Activated B cell treated with CpG ODN at 0.5 μM for 24 hours (primary cell): ENCODE measurements around the gene PDE3B. TPM values are rescaled to one million over a fixed set of nuclear protein-coding genes. Genes with fewer than 3 reads are reported as not detected.
"Not testable (repeated sequence)": the region's sequence is repeated elsewhere in the genome, so short reads cannot be mapped to it uniquely, and the experiment has no call there.

Experiments
- ATAC-seq: fragments of 200-7000 bp; cut with Tn5 transposase; one replicate; pipeline ENCODE4 v1.10.0; 2021; ENCODE audit warnings: low read depth, mild to moderate bottlenecking, moderate library complexity
- CTCF ChIA-PET: fragments of 350-600 bp; sonication (Branson Sonifier 250); formaldehyde crosslinking; loops from one replicate; lab custom pipeline; 2021; ENCODE audit warnings: antibody characterized with exemption; lab: Charles Lee
- POLR2A ChIA-PET: fragments of 350-600 bp; sonication (Branson Sonifier 250); formaldehyde crosslinking; loops from one replicate; lab custom pipeline; 2021; ENCODE audit warnings: antibody characterized with exemption; lab: Charles Lee
- DNase-seq: peaks from one replicate; pipeline ENCODE4 v3.0.0; 2022
- H3K27ac Mint-ChIP-seq: one replicate; pipeline ENCODE4 v1.8.0; 2020; ENCODE audit warnings: mixed read lengths
- H3K27me3 Mint-ChIP-seq: one replicate; pipeline ENCODE4 v1.8.0; 2021; ENCODE audit warnings: mixed read lengths
- H3K36me3 Mint-ChIP-seq: one replicate; pipeline ENCODE4 v1.8.0; 2021; ENCODE audit warnings: low read depth, mixed read lengths
- H3K4me1 Mint-ChIP-seq: one replicate; pipeline ENCODE4 v1.8.0; 2021; ENCODE audit warnings: mixed read lengths
- H3K4me3 Mint-ChIP-seq: one replicate; pipeline ENCODE4 v1.8.0; 2020; ENCODE audit warnings: mild to moderate bottlenecking, mixed read lengths
- H3K9me3 Mint-ChIP-seq: one replicate; pipeline ENCODE4 v1.8.0; 2020; ENCODE audit warnings: mixed read lengths
- intact Hi-C: fragments of 100-400 bp; cut with micrococcal nuclease; formaldehyde crosslinking; loops from one replicate; pipeline ENCODE4 v1.15.1; 2024
- total RNA-seq: library from RNA; stranded (reverse); gene quantifications from 2 replicates; pipeline ENCODE4 v1.2.3, GENCODE V29; 2022
- TF ChIP-seq, protein P1 (sequence below): fragments of 200-600 bp; IDR thresholded peaks from one replicate; pipeline ENCODE4 v1.8.0; 2022; ENCODE audit warnings: antibody characterized with exemption, mild to moderate bottlenecking

Gene PDE3B
- total RNA-seq, 1 donor from 2014 or later = 13.4 TPM

DNA sequence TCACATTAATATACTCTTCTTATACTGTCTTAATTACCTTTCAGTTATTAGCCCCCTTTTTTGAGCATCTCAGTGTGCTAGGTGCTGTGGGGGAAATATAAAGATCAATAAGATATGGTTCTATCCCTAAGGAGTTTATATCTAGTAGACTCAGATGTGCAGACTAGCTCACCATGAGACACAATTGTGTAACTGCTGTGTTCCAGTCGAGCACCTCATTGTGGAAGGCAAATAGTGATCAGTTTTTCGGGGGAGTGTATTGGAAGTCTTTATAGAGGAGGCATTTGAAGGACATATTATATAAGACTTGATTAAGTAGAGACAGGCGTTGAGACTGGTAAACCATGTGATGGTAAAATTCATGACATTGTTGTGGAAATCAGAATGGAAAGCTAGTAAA lies 11.8 kb downstream of the PDE3B start:
- no peaks in the 10 kb centered on the region for H3K4me1 Mint-ChIP-seq
- H3K27ac Mint-ChIP-seq = no peak overlapping the region
- H3K9me3 Mint-ChIP-seq = no peaks in the 10 kb centered on the region
- ChIA-PET CTCF (no interaction called here), POLR2A (no interaction called here)
- no peak overlapping the region for H3K4me3 Mint-ChIP-seq
- H3K27me3 Mint-ChIP-seq = peaks cover 24% of the 10 kb centered on the region
- no peaks in the 10 kb centered on the region for H3K36me3 Mint-ChIP-seq
- TF ChIP-seq, protein P1, sequence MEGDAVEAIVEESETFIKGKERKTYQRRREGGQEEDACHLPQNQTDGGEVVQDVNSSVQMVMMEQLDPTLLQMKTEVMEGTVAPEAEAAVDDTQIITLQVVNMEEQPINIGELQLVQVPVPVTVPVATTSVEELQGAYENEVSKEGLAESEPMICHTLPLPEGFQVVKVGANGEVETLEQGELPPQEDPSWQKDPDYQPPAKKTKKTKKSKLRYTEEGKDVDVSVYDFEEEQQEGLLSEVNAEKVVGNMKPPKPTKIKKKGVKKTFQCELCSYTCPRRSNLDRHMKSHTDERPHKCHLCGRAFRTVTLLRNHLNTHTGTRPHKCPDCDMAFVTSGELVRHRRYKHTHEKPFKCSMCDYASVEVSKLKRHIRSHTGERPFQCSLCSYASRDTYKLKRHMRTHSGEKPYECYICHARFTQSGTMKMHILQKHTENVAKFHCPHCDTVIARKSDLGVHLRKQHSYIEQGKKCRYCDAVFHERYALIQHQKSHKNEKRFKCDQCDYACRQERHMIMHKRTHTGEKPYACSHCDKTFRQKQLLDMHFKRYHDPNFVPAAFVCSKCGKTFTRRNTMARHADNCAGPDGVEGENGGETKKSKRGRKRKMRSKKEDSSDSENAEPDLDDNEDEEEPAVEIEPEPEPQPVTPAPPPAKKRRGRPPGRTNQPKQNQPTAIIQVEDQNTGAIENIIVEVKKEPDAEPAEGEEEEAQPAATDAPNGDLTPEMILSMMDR = no peak
- ATAC-seq = no peak
- no peak for DNase-seq
- intact Hi-C loops = no loop called here

DNA sequence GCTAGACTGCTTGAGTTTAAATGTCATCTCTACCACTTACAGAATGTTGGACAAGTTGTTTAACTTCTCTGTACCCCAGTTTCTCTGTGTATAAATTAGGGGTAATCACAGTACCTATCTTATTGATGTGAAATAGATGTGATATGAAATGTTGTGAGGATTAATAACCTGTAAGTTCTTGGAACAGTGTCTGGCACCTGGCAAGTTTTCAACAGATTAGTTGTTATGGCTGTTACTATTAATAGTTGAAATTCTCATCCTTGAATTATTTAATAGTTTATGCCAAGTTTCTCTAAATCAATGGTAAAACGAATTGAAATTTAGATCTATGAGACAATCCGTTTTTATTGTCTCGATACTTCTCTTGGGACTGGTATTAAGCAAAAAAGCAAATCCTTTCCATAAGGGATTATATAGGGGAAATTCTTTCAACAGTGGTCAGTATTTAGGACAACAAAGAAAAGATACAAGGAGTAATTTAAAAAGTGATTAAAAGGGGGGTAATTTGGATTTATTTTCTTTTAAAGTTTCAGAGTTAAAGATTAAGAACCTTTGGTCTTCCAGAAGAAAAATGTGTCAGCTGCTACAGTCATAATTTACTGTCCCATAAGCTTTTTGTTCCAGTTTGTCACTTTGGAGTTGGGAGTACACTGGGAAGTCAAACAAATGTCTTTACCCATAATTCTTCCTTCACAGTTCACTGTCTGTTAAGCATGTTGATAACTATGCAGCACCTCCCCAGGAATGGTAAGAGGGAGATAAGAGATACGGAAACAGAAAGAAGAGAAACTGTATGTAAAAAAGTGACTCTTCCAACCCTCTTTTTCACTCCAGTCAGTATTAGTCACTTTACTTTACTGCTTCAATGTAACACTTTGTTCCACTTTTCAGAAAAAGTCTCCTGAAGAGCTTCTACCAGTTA lies 13.2 kb downstream of the PDE3B start:
- Mint-ChIP-seq H3K4me1 (no peaks in the 10 kb centered on the region), H3K4me3 (no peak overlapping the region)
- CTCF ChIA-PET = interaction anchor here (1.2 kb wide), 1 partner anchor 122 kb away, joined by 4 read pairs; no protein-coding TSS in a partner anchor

DNA sequence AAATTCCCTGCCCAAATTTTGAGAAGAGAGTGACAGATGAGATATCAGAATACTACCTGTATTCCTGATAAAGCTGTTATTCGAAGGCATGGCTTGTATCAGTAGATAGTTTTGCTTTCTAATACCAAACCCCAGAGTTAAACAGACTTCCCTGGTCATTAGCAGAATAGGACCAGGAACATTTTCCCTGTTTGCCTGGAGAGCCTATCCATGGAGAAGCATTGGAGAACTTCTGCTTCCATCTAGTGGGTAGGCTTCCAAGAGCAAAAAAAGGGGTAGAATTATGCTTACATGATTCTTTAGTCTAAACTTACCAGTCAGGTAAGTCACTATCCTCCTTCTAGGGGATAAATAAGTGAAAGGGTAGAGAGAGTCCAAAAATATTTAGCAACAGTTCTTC lies 14.2 kb downstream of the PDE3B start:
- peaks cover 20% of the 10 kb centered on the region for H3K27me3 Mint-ChIP-seq
- ATAC-seq (no peak), DNase-seq (no peak)
- H3K4me1 Mint-ChIP-seq = no peaks in the 10 kb centered on the region
- ChIA-PET POLR2A (no interaction called here), CTCF (interaction anchor here (1.2 kb wide), 1 partner anchor 123 kb away, joined by 4 read pairs; no protein-coding TSS in a partner anchor)
- H3K36me3 Mint-ChIP-seq = no peaks in the 10 kb centered on the region
- intact Hi-C loops = no loop called here
- TF ChIP-seq, protein P1 = no peak
- H3K9me3 Mint-ChIP-seq = no peaks in the 10 kb centered on the region
- H3K27ac Mint-ChIP-seq = no peak overlapping the region
- no peak overlapping the region for H3K4me3 Mint-ChIP-seq

More for the DNA sequence above, 13.2 kb downstream of the PDE3B start:
- H3K36me3 Mint-ChIP-seq = no peaks in the 10 kb centered on the region
- POLR2A ChIA-PET = no interaction called here
- DNase-seq (no peak), ATAC-seq (no peak)
- intact Hi-C loops = no loop called here
- peaks cover 22% of the 10 kb centered on the region for H3K27me3 Mint-ChIP-seq
- no peak overlapping the region for H3K27ac Mint-ChIP-seq
- TF ChIP-seq, protein P1 = no peak
- H3K9me3 Mint-ChIP-seq = no peaks in the 10 kb centered on the region

DNA sequence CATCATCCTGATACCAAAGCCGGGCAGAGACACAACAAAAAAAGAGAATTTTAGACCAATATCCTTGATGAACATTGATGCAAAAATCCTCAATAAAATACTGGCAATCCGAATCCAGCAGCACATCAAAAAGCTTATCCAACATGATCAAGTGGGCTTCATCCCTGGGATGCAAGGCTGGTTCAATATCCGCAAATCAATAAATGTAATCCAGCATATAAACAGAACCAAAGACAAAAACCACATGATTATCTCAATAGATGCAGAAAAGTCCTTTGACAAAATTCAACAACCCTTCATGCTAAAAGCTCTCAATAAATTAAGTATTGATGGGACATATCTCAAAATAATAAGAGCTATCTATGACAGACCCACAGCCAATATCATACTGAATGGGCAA lies 21.3 kb downstream of the PDE3B start:
- CTCF ChIA-PET, ATAC-seq, H3K9me3 Mint-ChIP-seq, H3K4me1 Mint-ChIP-seq, DNase-seq, POLR2A ChIA-PET, H3K27ac Mint-ChIP-seq, intact Hi-C loops, H3K4me3 Mint-ChIP-seq, H3K27me3 Mint-ChIP-seq, H3K36me3 Mint-ChIP-seq: not testable (repeated sequence)

DNA sequence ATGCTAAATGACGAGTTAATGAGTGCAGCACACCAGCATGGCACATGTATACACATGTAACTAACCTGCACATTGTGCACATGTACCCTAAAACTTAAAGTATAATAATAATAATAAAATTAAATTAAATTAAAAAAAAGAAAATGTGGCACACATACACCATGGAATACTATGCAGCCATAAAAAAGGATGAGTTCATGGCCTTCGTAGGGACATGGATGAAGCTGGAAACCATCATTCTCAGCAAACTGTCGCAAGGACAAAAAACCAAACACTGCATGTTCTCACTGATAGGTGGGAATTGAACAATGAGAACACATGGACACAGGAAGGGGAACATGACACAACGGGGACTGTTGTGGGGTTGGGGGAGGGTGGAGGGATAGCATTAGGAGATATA lies 23.7 kb downstream of the PDE3B start:
- H3K27me3 Mint-ChIP-seq, H3K27ac Mint-ChIP-seq, H3K36me3 Mint-ChIP-seq, DNase-seq, H3K9me3 Mint-ChIP-seq, H3K4me1 Mint-ChIP-seq, H3K4me3 Mint-ChIP-seq, CTCF ChIA-PET, intact Hi-C loops, ATAC-seq: not testable (repeated sequence)
- POLR2A ChIA-PET = interaction anchor here (0.7 kb wide), 1 partner anchor 24 kb away, joined by 3 read pairs; the partner anchor contains the start of gene PDE3B

DNA sequence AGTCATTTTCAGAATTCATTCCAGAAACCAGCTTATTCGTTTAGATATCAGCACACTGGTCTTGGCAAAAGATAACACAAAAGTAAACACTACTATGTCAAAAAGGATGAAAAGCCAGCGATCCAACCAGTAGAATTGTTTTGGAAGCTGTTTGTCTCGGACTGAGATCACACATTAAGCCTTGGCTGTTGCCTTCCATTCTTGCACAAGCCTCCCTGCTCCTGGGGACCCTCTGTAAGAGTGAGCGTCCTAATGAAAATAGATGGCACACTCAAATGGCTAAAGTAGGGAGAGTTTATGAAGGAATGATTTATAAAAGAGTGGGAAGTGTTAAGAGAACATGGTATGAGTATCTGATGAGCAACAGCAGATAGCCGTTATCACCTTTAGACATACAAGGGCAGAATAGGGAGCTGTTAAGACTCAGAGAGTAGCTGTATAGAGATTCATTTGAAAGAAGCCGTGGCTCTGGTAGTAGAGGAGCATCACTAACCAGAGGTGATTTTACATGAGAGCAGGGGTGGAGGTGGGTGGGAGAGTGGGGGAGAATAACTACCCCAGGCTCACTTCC lies 25.2 kb downstream of the PDE3B start:
- ChIA-PET CTCF (no interaction called here), POLR2A (no interaction called here)
- no peaks in the 10 kb centered on the region for H3K36me3 Mint-ChIP-seq
- peaks cover 8% of the 10 kb centered on the region for H3K4me1 Mint-ChIP-seq
- H3K4me3 Mint-ChIP-seq = no peak overlapping the region
- H3K27me3 Mint-ChIP-seq = no peaks in the 10 kb centered on the region
- TF ChIP-seq, protein P1 = no peak
- no peak overlapping the region for H3K27ac Mint-ChIP-seq
- ATAC-seq (no peak), DNase-seq (no peak)
- intact Hi-C loops = no loop called here
- H3K9me3 Mint-ChIP-seq = no peaks in the 10 kb centered on the region
